H9 (cell line): Measurements from ENCODE around the gene CHD9. TPM values are rescaled to one million over a fixed set of nuclear protein-coding genes. Genes with fewer than 3 reads are reported as not detected.

ENCODE experiments used
- DNase-seq: peaks from one replicate; pipeline ENCODE4 v3.0.0-alpha.2; 2017
- H2AFZ ChIP-seq: one replicate; pipeline ENCODE4 v1.6.1; 2013; ENCODE audit warnings: mild to moderate bottlenecking, low read length, control low read depth, moderate library complexity
- H2AK5ac ChIP-seq: 2 replicates; pipeline ENCODE4 v1.6.1; 2013; ENCODE audit warnings: low read length, control low read depth, mixed read lengths; ENCODE audit not compliant: insufficient read length
- H2BK120ac ChIP-seq: one replicate; pipeline ENCODE4 v1.6.1; 2013; ENCODE audit warnings: low read depth, mild to moderate bottlenecking, low read length, control low read depth, inconsistent platforms; ENCODE audit not compliant: poor library complexity, severe bottlenecking
- H2BK12ac ChIP-seq: 2 replicates; pipeline ENCODE4 v1.6.1; 2013; ENCODE audit warnings: low read length, control low read depth, mixed read lengths, low read depth; ENCODE audit not compliant: insufficient read length
- H2BK15ac ChIP-seq: 2 replicates; pipeline ENCODE4 v1.6.1; 2013; ENCODE audit warnings: low read depth, low read length, control low read depth
- H2BK20ac ChIP-seq: one replicate; pipeline ENCODE4 v1.6.1; 2013; ENCODE audit warnings: low read depth, mild to moderate bottlenecking, low read length, control low read depth, inconsistent platforms; ENCODE audit not compliant: poor library complexity, severe bottlenecking
- H2BK5ac ChIP-seq: 2 replicates; pipeline ENCODE4 v1.6.1; 2013; ENCODE audit warnings: low read length, control low read depth, mixed read lengths; ENCODE audit not compliant: insufficient read length
- H3K14ac ChIP-seq: 2 replicates; pipeline ENCODE4 v1.6.1; 2013; ENCODE audit warnings: low read length, control low read depth; ENCODE audit not compliant: insufficient read depth
- H3K18ac ChIP-seq: 2 replicates; pipeline ENCODE4 v1.6.1; 2013; ENCODE audit warnings: low read depth, mild to moderate bottlenecking, mixed read lengths, low read length, control low read depth; ENCODE audit not compliant: insufficient read length
- H3K23ac ChIP-seq: 2 replicates; pipeline ENCODE4 v1.6.1; 2013; ENCODE audit warnings: low read length, control low read depth, mixed read lengths, low read depth; ENCODE audit not compliant: insufficient read length
- H3K23me2 ChIP-seq: 2 replicates; pipeline ENCODE4 v1.6.1; 2013; ENCODE audit warnings: low read depth, mild to moderate bottlenecking, mixed read lengths, low read length, control low read depth; ENCODE audit not compliant: insufficient read length, poor library complexity, severe bottlenecking
- H3K27ac ChIP-seq: 2 replicates; pipeline ENCODE4 v1.5.1; 2013; ENCODE audit warnings: low read length, control low read depth, mixed read lengths, low read depth; ENCODE audit not compliant: insufficient read length
- H3K27me3 ChIP-seq: 2 replicates; pipeline ENCODE4 v1.6.1; 2013; ENCODE audit warnings: low read length, control low read depth, inconsistent platforms; ENCODE audit not compliant: insufficient read depth
- H3K4ac ChIP-seq: 2 replicates; pipeline ENCODE4 v1.6.1; 2013; ENCODE audit warnings: low read depth, mild to moderate bottlenecking, control low read depth, inconsistent platforms, low read length, moderate library complexity
- H3K4me1 ChIP-seq: 2 replicates; pipeline ENCODE4 v1.6.1; 2013; ENCODE audit warnings: low read length, control low read depth, inconsistent platforms; ENCODE audit not compliant: insufficient read depth
- H3K4me2 ChIP-seq: 2 replicates; pipeline ENCODE4 v1.6.1; 2013; ENCODE audit warnings: low read length, control low read depth, mixed read lengths; ENCODE audit not compliant: insufficient read length, insufficient read depth
- H3K56ac ChIP-seq: 2 replicates; pipeline ENCODE4 v1.6.1; 2013; ENCODE audit warnings: low read depth, mild to moderate bottlenecking, mixed read lengths, low read length, control low read depth; ENCODE audit not compliant: insufficient read length
- H3K79me1 ChIP-seq: 2 replicates; pipeline ENCODE4 v1.6.1; 2013; ENCODE audit warnings: low read depth, mild to moderate bottlenecking, moderate library complexity, low read length, control low read depth, inconsistent platforms; ENCODE audit not compliant: insufficient read depth, poor library complexity, severe bottlenecking
- H3K79me2 ChIP-seq: 2 replicates; pipeline ENCODE4 v1.6.1; 2013; ENCODE audit warnings: low read length, control low read depth, inconsistent platforms; ENCODE audit not compliant: insufficient read depth
- H3K9ac ChIP-seq: 2 replicates; pipeline ENCODE4 v1.6.1; 2013; ENCODE audit warnings: low read length, control low read depth, mixed read lengths; ENCODE audit not compliant: insufficient read length; ENCODE audit errors: extremely low read depth
- H3K9me3 ChIP-seq: one replicate; pipeline ENCODE4 v1.6.1; 2013; ENCODE audit warnings: low read depth, low read length, inconsistent platforms; ENCODE audit not compliant: control insufficient read depth
- H3T11ph ChIP-seq: one replicate; pipeline ENCODE4 v1.6.1; 2013; ENCODE audit warnings: mild to moderate bottlenecking, low read length, control low read depth, inconsistent platforms
- H4K20me1 ChIP-seq: one replicate; pipeline ENCODE4 v1.6.1; 2013; ENCODE audit not compliant: control insufficient read depth, insufficient read length, insufficient read depth
- H4K5ac ChIP-seq: 2 replicates; pipeline ENCODE4 v1.6.1; 2013; ENCODE audit warnings: low read depth, mild to moderate bottlenecking, mixed read lengths, low read length, control low read depth; ENCODE audit not compliant: insufficient read length
- H4K8ac ChIP-seq: replicated peaks from 2 replicates; pipeline ENCODE4 v1.6.1; 2013; ENCODE audit warnings: low read length, control low read depth, mixed read lengths, low read depth; ENCODE audit not compliant: insufficient read length
- H4K91ac ChIP-seq: 2 replicates; pipeline ENCODE4 v1.6.1; 2013; ENCODE audit warnings: low read depth, mild to moderate bottlenecking, moderate library complexity, mixed read lengths, low read length, control low read depth; ENCODE audit not compliant: insufficient read length
- H3K27ac Mint-ChIP-seq, 3 experiments: 2 replicates in 2 of 3; 3 replicates in 1 of 3; pipeline ENCODE4 v1.8.0; 2020 to 2021; ENCODE audit warnings: mixed read lengths in 3 of 3, mild to moderate bottlenecking in 1 of 3, moderate library complexity in 1 of 3
- H3K27me3 Mint-ChIP-seq: 2 replicates; pipeline ENCODE4 v1.8.0; 2021; ENCODE audit warnings: low read depth, mild to moderate bottlenecking, moderate library complexity, mixed read lengths
- H3K36me3 Mint-ChIP-seq, 3 experiments: 2 replicates in 2 of 3; 3 replicates in 1 of 3; pipeline ENCODE4 v1.8.0; 2020 to 2021; ENCODE audit warnings: low read depth in 3 of 3, mixed read lengths in 3 of 3; ENCODE audit not compliant: insufficient read depth in 1 of 3
- H3K4me1 Mint-ChIP-seq, 2 experiments: 2 replicates each; pipeline ENCODE4 v1.8.0; 2020; ENCODE audit warnings: mixed read lengths in 2 of 2
- H3K4me3 Mint-ChIP-seq, 2 experiments: 2 replicates in 1 of 2; 3 replicates in 1 of 2; pipeline ENCODE4 v1.8.0; 2020 to 2021; ENCODE audit warnings: mild to moderate bottlenecking in 2 of 2, mixed read lengths in 2 of 2, moderate library complexity in 1 of 2
- H3K9me3 Mint-ChIP-seq, 2 experiments: 2 replicates in 1 of 2; 3 replicates in 1 of 2; pipeline ENCODE4 v1.8.0; 2020; ENCODE audit warnings: mild to moderate bottlenecking in 2 of 2, mixed read lengths in 2 of 2, moderate library complexity in 1 of 2
- CTCF ChIP-seq: fragments of 200-600 bp; sonication (generic); conservative IDR thresholded peaks from 3 replicates; pipeline ENCODE4 v1.8.0; 2021; ENCODE audit warnings: antibody characterized with exemption, mild to moderate bottlenecking
- WGBS: extraction: QIAGEN DNeasy Blood & Tissue Kit; methylation state at CpG from one replicate; pipeline ENCODE4 v1.1.7; 2013; ENCODE audit warnings: missing lambda C conversion rate, low lambda C conversion rate, mixed read lengths; ENCODE audit not compliant: insufficient read length; ENCODE audit errors: extremely low coverage; 5-methylcytosine and 5-hydroxymethylcytosine counted together
- total RNA-seq: library from RNA; stranded (reverse); gene quantifications from 2 replicates; pipeline ENCODE4 v1.2.1, GENCODE V29; 2021

Gene CHD9
- total RNA-seq, 1 experiment from 2014 or later, result 46.2 TPM

- WGBS, result no CpG with 5 or more reads among the region's 1 CpG
- Histone ChIP-seq H3K4me2 (no peak overlapping the region), H3T11ph (no peak overlapping the region), H2BK120ac (no peak overlapping the region), H3K9me3 (no peaks in the 10 kb centered on the region), H4K8ac (no peak overlapping the region), H3K4ac (no peak overlapping the region), H3K56ac (no peak overlapping the region), H2AK5ac (no peak overlapping the region), H3K4me1 (no peaks in the 10 kb centered on the region), H3K14ac (no peak overlapping the region), H3K27ac (no peak overlapping the region), H3K23ac (no peak overlapping the region), H2BK5ac (no peak overlapping the region), H3K23me2 (no peaks in the 10 kb centered on the region), H2BK15ac (no peak overlapping the region), H4K91ac (no peak overlapping the region), H3K9ac (no peak overlapping the region), H3K18ac (no peak overlapping the region), H2AFZ (no peak overlapping the region), H3K79me2 (no peaks in the 10 kb centered on the region), H4K20me1 (no peaks in the 10 kb centered on the region), H4K5ac (no peak overlapping the region), H2BK20ac (no peak overlapping the region), H3K27me3 (no peaks in the 10 kb centered on the region), H2BK12ac (no peak overlapping the region), H3K79me1 (no peaks in the 10 kb centered on the region)
- peak; percentile 36 for DNase-seq
- no peak overlapping the region for H3K4me3 Mint-ChIP-seq
- H3K4me1 Mint-ChIP-seq, result peaks cover 2 to 5% of the 10 kb centered on the region in 2 experiments; a peak in 3 of 4 replicates
- peak; percentile 47 for TF ChIP-seq CTCF
- no peak overlapping the region for H3K27ac Mint-ChIP-seq
- H3K9me3 Mint-ChIP-seq, result no peaks in the 10 kb centered on the region
- no peaks in the 10 kb centered on the region for H3K27me3 Mint-ChIP-seq
- H3K36me3 Mint-ChIP-seq, result no peaks in the 10 kb centered on the region
Observed at GRCh38 chr16:53007095-53007494, 47.7 kb upstream of the CHD9 start.
